Measurements from ENCODE around the gene ALG6.
"Not testable (repeated sequence)": the region's sequence is repeated elsewhere in the genome, so short reads cannot be mapped to it uniquely, and the experiment has no call there.

The ALG6 gene

DNA sequence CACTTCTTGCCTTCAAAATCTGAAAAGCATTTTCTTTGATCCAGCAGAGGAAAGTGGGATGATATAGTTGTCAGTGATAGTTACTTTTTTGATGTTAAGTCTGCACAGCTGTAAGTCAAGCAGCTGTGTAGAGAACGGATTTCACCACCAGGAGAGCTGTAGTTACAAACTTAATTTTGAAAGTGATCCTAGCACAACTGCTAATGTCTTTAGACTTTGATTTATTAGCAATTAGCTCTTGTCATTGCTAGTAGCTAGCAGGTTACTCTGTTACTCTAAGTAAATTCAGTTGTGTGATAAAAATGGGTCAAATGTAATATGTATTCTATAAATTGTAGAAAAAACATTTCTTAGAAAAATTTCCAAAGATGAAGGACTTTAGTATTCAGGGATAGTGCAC, 46.0 kb downstream of the ALG6 start:
- no peak for DNase-seq (ENCODE audit: low read depth in 2 of 2)

DNA sequence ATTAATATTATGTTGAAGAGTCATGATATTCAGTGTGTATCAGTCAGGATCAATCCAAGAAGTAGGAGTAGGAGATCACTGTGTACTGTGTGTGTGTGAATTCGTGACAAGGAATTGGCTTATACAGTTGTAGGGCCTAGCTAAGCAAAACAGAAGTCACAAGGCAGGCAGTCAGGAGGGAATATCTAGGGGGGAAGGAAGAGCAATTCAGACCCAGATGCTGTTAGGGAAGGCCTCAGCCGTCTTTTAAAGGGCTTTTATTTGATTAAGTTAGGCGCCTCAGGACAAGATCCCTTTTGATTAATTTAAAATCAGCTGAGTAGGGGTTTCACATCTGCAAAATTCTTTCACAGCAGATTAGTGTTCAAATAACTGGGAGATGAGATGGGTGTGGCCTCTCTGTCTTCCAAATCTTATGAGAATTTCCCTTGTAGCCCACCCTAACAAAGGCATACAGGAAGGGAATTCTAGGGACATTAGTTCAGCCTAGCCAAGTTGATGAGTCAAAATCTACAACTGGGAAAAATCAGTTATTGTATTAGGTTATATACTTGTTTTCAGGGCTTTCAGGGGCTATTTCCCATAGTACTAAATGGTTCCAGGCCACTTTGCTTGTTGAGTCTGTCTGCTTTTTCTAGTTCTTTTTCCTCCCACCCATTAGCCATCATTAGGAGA, 47.4 kb downstream of the ALG6 start:
- no peak for DNase-seq (ENCODE audit: low read depth in 2 of 2)

DNA sequence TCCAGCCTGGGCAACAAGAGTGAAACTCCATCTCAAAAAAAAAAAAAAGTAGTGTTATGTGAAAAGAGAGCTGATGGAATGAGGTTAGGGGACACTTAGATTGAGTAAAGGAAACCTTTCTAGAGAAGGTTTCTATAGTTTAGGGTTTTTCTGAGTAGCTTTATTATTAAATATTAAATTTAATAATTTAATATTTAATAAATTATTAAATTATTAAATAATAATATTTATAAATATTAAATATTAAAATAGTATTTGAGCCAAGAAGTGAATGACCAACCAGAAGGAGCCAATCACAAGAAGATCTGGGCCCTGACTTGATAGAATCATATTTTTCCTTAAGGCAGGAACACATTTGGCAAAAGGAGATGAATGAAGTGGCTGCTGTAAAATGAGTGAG, 50.7 kb downstream of the ALG6 start:
- no peak for DNase-seq (ENCODE audit: low read depth in 2 of 2)

DNA sequence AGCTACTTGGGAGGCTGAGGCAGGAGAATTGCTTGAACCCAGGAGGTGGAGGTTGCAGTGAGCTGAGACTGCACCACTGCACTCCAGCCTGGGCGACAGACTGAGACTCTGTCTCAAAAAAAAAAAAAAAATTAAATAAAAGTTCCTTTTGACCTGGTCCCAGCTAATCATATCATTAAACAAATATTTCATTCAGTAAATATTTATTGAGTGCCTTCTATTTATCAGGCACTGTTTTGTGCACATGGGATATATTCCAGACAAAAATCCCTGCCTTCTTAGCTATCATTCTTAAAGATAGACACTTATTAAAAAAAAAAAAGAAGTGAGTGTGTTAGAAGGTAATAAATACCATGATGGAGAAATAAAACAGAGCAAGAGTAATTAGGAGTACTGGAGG, 53.3 kb downstream of the ALG6 start:
- not testable (repeated sequence) for DNase-seq (ENCODE audit: low read depth in 2 of 2)

GRCh38 chr1:63423649-63424048, 56.2 kb downstream of the ALG6 start:
- no peak for DNase-seq (ENCODE audit: low read depth in 2 of 2)

- DNase-seq (ENCODE audit: low read depth in 2 of 2), result no peak
These were observed 61.4 kb downstream of the ALG6 start for GRCh38 chr1:63428815-63429214.

DNA sequence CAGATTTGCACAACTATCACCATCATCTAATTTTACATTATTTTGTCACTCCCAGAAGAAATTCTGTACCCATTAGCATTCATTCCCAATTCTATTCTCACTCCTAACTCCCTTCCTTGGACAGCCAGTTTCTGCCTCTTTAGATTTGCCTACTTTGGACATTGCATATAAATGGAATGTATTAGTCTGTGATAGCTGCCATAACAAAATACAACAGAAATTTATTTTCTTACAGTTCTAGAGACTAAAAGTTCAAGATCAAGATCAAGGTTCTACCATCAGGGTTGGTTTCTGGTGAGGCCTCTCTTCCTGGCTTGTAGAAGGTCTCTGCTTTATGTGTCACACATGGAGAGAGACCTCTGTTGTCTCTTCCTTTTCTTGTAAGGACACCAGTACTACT, 61.9 kb downstream of the ALG6 start:
- DNase-seq (ENCODE audit: low read depth in 2 of 2), result no peak

- DNase-seq (ENCODE audit: low read depth in 2 of 2), result no peak
These were observed 67.7 kb downstream of the ALG6 start for GRCh38 chr1:63435161-63435560.

- no peak for DNase-seq (ENCODE audit: low read depth in 2 of 2)
These were observed 74.7 kb downstream of the ALG6 start for GRCh38 chr1:63442141-63442475.

DNA sequence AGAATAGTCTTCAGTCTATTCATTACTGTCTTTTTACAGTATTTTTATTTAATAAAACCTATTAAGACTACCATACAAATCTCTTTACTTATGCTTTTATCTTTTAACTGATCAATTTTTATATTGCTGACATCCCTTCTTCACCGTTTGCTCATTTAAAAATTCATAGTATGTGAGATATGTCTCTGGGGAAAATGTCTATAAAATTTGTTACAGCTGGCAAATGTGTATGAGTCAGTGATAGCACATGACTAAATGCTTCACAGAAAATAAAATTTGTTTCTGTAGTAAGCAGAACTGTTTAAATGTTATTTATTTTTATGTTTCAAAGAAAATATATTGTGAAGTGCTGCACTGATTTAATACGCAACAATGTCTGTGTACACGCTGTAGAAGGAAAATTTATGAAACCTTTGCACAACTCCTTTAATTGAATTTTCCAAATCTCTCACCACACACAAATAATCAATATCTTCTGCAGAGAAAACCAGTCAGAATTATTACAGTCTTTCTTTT, 81.4 kb downstream of the ALG6 start:
- DNase-seq (ENCODE audit: low read depth in 2 of 2), result no peak

- no peak for DNase-seq (ENCODE audit: low read depth in 2 of 2)
These were observed 83.0 kb downstream of the ALG6 start for GRCh38 chr1:63450416-63450815.

- no peak for DNase-seq (ENCODE audit: low read depth in 2 of 2)
These were observed 85.8 kb downstream of the ALG6 start for GRCh38 chr1:63453232-63453631.

GRCh38 chr1:63454269-63454668, 86.8 kb downstream of the ALG6 start:
- DNase-seq (ENCODE audit: low read depth in 2 of 2), result no peak

DNA sequence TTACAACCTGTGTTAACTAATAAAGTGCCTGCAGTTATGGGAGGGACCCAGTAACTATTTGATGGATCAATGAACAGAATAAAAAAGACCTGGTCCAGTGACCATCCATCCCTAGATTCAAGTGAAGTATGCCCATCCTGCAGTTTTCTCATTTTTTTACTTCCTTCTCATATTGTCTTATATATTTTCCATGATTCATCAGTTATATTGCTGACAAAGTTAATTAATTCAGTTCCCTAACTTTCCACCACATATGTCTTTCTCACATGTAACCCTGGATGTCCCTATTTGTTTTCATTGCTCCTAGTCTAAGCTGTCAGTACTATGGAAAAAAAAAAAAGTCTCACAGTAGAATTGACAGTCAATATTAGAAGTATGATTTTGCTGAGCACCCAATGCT, 91.3 kb downstream of the ALG6 start:
- no peak for DNase-seq (ENCODE audit: low read depth in 2 of 2)

DNA sequence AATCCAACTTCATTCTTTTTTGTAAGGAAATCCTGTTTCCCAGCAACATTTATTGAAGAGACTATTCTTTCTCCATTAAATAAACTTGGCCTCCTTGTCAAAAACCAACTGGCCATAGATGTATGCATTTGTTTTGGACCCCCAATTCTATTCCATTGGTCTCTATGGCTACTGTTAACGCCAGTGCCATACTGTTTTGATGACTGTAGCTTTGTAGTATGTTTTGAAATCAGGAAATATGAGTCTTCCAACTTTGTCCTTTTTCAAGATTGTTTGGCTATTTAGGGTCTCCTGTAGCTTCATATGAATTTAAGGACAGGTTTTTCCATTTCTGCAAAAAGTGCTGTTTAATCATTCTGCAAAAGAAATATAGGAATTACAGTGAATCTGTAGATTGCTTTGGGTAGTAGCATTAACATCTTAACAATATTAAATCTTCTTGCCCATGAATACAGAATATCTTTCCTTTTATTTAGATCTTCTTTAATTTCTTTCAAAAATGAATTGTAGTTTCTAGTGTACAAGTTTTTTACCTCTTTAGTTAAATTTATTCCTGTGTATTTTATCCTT, 94.3 kb downstream of the ALG6 start:
- DNase-seq (ENCODE audit: low read depth in 2 of 2), result no peak

DNA sequence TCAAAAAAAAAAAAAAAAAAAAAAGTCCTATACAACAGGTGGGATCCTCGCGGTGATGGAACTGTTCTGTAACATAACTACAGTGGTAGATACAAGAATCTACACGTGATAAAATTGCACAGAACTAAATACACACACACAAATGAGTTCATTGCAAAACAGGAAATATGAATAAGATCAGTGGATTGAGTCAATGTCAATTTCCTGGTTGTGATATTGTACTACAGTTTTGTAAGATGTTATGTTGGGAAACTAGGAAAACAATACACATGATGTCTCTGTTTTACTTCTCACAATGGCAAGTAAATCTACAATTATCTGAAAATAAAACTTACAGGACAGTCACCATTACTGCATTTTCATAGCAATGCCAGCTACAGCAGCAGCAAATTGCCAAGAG, 95.8 kb downstream of the ALG6 start:
- no peak for DNase-seq (ENCODE audit: low read depth in 2 of 2)

- no peak for DNase-seq (ENCODE audit: low read depth in 2 of 2)
These were observed 98.8 kb downstream of the ALG6 start for GRCh38 chr1:63466181-63466580.

- DNase-seq (ENCODE audit: low read depth in 2 of 2), result no peak
These were observed 99.3 kb downstream of the ALG6 start for GRCh38 chr1:63466759-63467158.

- not testable (repeated sequence) for DNase-seq (ENCODE audit: low read depth in 2 of 2)
These were observed 101.3 kb downstream of the ALG6 start for GRCh38 chr1:63468683-63469082.

GRCh38 chr1:63475761-63476160, 108.3 kb downstream of the ALG6 start:
- no peak for DNase-seq (ENCODE audit: low read depth in 2 of 2)

DNA sequence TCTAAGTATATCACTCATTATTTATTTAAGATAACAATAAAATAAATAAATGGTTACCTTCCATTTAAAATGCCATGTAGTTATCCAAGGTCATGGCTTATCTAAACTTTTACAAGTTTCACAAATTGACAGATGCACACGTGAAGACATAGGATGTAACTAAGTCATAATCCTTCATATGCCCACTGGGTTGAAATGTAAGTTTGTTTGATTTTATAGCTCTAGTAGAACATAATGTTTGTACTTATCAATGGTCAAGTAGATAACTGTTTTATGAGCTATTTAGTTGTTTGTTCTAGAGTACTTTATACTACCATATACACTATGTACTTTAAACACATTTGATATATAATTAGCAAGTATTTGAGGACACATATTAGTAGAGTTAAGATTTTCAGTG, 112.6 kb downstream of the ALG6 start:
- no peak for DNase-seq (ENCODE audit: low read depth in 2 of 2)

DNA sequence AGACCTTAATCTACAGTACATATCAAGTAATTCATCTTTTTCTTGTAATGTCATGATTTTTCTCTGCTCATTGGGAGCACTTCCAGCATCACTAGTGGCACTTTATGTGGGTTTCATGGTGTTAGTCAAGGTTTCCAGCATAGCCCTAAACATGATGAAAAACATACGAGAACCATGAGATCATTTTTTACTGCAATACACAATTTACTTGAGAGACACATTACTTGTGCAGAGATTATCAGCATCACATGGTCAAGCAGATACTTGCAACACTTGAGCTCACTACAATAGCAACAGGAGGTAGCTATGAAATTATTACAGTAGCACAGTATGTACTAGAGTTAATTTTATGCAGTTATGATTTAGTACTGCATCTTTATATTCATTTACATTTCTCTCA, 119.2 kb downstream of the ALG6 start:
- DNase-seq (ENCODE audit: low read depth in 2 of 2), result no peak

DNA sequence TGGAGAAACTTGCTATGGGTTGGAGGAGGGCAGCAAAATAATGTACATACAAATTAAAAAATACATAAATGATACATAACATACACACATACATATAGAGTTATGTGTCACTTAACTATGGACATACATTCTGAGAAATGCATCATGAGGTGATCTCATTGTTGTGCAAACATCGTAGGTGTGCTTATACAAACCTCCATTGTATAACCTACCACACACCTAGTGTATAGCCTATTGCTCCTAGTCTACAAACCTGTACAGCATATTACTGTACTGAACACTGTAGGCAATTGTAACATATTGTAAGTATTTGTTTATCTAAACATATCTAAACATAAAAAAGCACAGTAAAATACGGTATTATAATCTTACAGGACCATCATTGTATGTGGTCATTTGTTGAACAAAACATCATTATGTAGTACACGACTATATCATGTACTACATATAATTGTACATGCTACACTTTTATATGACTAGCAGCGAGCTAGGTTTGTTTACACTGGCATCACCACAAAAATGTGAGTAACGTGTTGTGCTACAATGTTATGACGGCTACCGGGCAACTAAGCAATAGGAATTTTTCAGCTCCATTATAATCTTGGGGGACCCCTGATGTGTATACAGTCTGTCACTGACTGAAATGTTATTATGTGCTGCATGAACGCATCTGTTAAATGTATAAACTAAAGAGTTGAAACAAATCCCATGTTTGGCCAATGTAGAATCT, 120.1 kb downstream of the ALG6 start:
- DNase-seq (ENCODE audit: low read depth in 2 of 2), result no peak

Measured in stimulated activated CD8-positive, alpha-beta memory T cell treated with anti-CD3 and anti-CD28 coated beads, Interleukin-15, amount 100 ng/mL, for 4 hours (primary cell).